Activated CD8-positive, alpha-beta T cell treated with anti-CD3 and anti-CD28 coated beads for 36 hours (primary cell): Measurements from ENCODE around the gene PPP1R11. TPM values are rescaled to one million over a fixed set of nuclear protein-coding genes. Genes with fewer than 3 reads are reported as not detected.
"Not testable (repeated sequence)": the region's sequence is repeated elsewhere in the genome, so short reads cannot be mapped to it uniquely, and the experiment has no call there.

Experiments
- ATAC-seq: fragments of 200-7000 bp; cut with Tn5 transposase; one replicate; pipeline ENCODE4 v1.10.0; 2021; ENCODE audit warnings: mild to moderate bottlenecking, moderate library complexity
- CTCF ChIA-PET: fragments of 350-600 bp; sonication (Branson Sonifier 250); formaldehyde crosslinking; loops from one replicate; lab custom pipeline; 2021; ENCODE audit warnings: antibody characterized with exemption; lab: Charles Lee
- POLR2A ChIA-PET: fragments of 350-600 bp; sonication (Branson Sonifier 250); formaldehyde crosslinking; loops from one replicate; lab custom pipeline; 2021; ENCODE audit warnings: antibody characterized with exemption; lab: Charles Lee
- DNase-seq: peaks from one replicate; pipeline ENCODE4 v3.0.0-alpha.2; 2020
- H3K27ac Mint-ChIP-seq: one replicate; pipeline ENCODE4 v1.8.0; 2021; ENCODE audit warnings: mild to moderate bottlenecking, mixed read lengths
- H3K27me3 Mint-ChIP-seq: one replicate; pipeline ENCODE4 v1.8.0; 2021; ENCODE audit warnings: mixed read lengths
- H3K36me3 Mint-ChIP-seq: one replicate; pipeline ENCODE4 v1.8.0; 2021; ENCODE audit warnings: low read depth, mixed read lengths
- H3K4me1 Mint-ChIP-seq: one replicate; pipeline ENCODE4 v1.8.0; 2021; ENCODE audit warnings: low read depth, mixed read lengths
- H3K4me3 Mint-ChIP-seq: one replicate; pipeline ENCODE4 v1.8.0; 2021; ENCODE audit warnings: mild to moderate bottlenecking, moderate library complexity, mixed read lengths
- H3K9me3 Mint-ChIP-seq: one replicate; pipeline ENCODE4 v1.8.0; 2021; ENCODE audit warnings: mixed read lengths
- intact Hi-C: fragments of 100-400 bp; cut with micrococcal nuclease; formaldehyde crosslinking; loops from one replicate; pipeline ENCODE4 v1.10.0; 2022
- total RNA-seq, 2 experiments: library from RNA; stranded (reverse); gene quantifications; one replicate each; pipeline ENCODE4 v1.2.3, GENCODE V29; 2021
- TF ChIP-seq, protein P1 (sequence below): fragments of 200-600 bp; IDR thresholded peaks from one replicate; pipeline ENCODE4 v1.8.0; 2022; ENCODE audit warnings: antibody characterized with exemption, mild to moderate bottlenecking

PPP1R11 gene
- 10 to 100 TPM; 33.8 to 34.1 TPM for total RNA-seq

DNA sequence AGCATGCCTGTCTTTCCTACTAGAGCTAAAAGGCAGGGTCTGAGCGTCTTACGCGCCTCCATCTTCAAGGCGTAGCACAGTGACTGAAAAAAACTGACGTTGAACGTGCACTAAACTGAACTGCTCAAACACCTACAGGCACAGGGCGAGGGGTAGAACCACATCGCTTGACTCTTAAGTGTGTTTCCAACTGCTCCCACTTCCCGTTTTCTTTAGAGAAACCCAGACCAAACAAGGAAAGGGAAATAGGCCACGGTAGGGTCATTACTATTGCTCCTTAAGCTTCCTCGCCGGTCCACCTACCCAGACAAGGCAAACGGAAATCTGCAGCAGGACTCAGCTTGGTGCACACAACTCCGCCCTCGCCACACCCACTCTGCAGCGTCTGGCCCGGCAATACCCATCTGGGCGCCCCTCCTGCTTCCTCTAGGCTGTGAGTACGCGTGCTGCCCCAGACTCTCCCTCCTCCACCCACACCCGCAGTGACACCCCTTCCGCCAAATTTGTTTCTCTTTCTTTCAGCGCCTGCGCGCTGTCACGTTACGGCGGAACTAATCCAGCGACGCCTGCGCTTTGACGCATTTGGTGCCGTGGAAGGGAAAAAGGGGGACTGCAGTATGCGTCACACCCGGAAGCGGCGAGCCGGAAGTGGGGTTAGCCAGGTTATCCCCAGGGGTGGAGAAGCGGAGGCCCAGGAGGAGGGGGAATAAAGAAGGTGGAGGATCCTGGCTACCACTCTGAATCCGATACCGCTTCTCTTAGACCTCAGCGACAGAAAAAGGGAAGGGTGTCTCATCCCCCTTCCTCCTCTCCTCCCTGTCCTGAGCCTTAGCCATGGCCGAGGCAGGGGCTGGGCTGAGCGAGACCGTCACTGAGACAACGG is at the start of gene PPP1R11:
Gene PPP1R11 (plus strand): TSS at position 622 of the 883 bp plus-strand sequence. CDS start 213 bp downstream, at position 835.
- ATAC-seq (peak; percentile 98), DNase-seq (peak; percentile 99)
- Mint-ChIP-seq H3K4me1 (peaks cover 40% of the 10 kb centered on the region), H3K4me3 (peak within 1 kb of the TSS; percentile 87), H3K27me3 (peaks cover 7% of the 10 kb centered on the region), H3K9me3 (peaks cover 3% of the 10 kb centered on the region), H3K27ac (peak within 1 kb of the TSS; percentile 96), H3K36me3 (peaks cover 50% of the 10 kb centered on the region)
- TF ChIP-seq, protein P1, sequence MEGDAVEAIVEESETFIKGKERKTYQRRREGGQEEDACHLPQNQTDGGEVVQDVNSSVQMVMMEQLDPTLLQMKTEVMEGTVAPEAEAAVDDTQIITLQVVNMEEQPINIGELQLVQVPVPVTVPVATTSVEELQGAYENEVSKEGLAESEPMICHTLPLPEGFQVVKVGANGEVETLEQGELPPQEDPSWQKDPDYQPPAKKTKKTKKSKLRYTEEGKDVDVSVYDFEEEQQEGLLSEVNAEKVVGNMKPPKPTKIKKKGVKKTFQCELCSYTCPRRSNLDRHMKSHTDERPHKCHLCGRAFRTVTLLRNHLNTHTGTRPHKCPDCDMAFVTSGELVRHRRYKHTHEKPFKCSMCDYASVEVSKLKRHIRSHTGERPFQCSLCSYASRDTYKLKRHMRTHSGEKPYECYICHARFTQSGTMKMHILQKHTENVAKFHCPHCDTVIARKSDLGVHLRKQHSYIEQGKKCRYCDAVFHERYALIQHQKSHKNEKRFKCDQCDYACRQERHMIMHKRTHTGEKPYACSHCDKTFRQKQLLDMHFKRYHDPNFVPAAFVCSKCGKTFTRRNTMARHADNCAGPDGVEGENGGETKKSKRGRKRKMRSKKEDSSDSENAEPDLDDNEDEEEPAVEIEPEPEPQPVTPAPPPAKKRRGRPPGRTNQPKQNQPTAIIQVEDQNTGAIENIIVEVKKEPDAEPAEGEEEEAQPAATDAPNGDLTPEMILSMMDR = no peak
- CTCF ChIA-PET = interaction anchor here (1.2 to 2.4 kb wide), 6 partner anchors 10 to 364 kb away, joined by 3 to 8 read pairs (median 4); no protein-coding TSS in a partner anchor
- POLR2A ChIA-PET = interaction anchor here (0.6 to 1.6 kb wide), 8 partner anchors 11 to 141 kb away, joined by 3 to 5 read pairs (median 4); partner anchors contain the start of gene HLA-A
- intact Hi-C loops = no loop called here

GRCh38 chr6:30019819-30020218 is 47.2 kb upstream of the PPP1R11 start:
- TF ChIP-seq, protein P1 = no peak
- DNase-seq (no peak), ATAC-seq (no peak)
- Mint-ChIP-seq H3K27ac (no peak overlapping the region), H3K4me1 (no peaks in the 10 kb centered on the region), H3K36me3 (peaks cover 7% of the 10 kb centered on the region), H3K27me3 (no peaks in the 10 kb centered on the region), H3K9me3 (no peaks in the 10 kb centered on the region), H3K4me3 (no peak overlapping the region)
- CTCF ChIA-PET = no interaction called here
- POLR2A ChIA-PET = no interaction called here
- intact Hi-C loops = no loop called here

GRCh38 chr6:30020626-30021025 is 46.4 kb upstream of the PPP1R11 start:
- TF ChIP-seq, protein P1 = no peak
- peaks cover 7% of the 10 kb centered on the region for H3K36me3 Mint-ChIP-seq
- H3K27ac Mint-ChIP-seq = no peak overlapping the region
- intact Hi-C loops = no loop called here
- ChIA-PET POLR2A (no interaction called here), CTCF (interaction anchor here (1.2 kb wide), 1 partner anchor 172 kb away, joined by 5 read pairs; no protein-coding TSS in a partner anchor)
- no peak for ATAC-seq
- H3K4me1 Mint-ChIP-seq = no peaks in the 10 kb centered on the region
- no peaks in the 10 kb centered on the region for H3K27me3 Mint-ChIP-seq
- no peak overlapping the region for H3K4me3 Mint-ChIP-seq
- H3K9me3 Mint-ChIP-seq = no peaks in the 10 kb centered on the region
- no peak for DNase-seq

DNA sequence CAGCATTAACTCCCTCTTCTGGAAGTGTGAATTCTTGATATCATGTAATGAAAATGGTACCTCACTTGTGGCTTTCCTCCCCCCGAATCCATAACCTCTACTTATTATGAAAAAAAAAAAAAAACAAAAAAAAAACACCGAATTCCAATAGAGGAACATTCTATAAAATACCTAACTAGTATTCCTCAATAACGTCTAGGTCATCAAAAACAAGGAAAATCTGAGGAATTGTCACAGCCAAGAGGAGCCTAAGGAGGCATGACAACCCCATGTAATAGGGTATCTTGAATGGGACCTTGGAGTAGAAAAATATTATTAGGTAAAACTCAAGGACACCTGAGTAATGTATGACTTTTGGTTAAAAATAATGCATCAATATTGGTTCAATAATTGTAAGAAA is 44.8 kb upstream of the PPP1R11 start:
- H3K36me3 Mint-ChIP-seq = peaks cover 12% of the 10 kb centered on the region
- H3K9me3 Mint-ChIP-seq = no peaks in the 10 kb centered on the region
- DNase-seq (no peak), ATAC-seq (no peak)
- TF ChIP-seq, protein P1 = no peak
- CTCF ChIA-PET = interaction anchor here (0.7 kb wide), 1 partner anchor 75 kb away, joined by 3 read pairs; no protein-coding TSS in a partner anchor
- intact Hi-C loops = no loop called here
- peaks cover 3% of the 10 kb centered on the region for H3K4me1 Mint-ChIP-seq
- no peaks in the 10 kb centered on the region for H3K27me3 Mint-ChIP-seq
- no peak overlapping the region for H3K4me3 Mint-ChIP-seq
- H3K27ac Mint-ChIP-seq = no peak overlapping the region
- POLR2A ChIA-PET = interaction anchor here (1.1 kb wide), 1 partner anchor 66 kb away, joined by 4 read pairs; no protein-coding TSS in a partner anchor

DNA sequence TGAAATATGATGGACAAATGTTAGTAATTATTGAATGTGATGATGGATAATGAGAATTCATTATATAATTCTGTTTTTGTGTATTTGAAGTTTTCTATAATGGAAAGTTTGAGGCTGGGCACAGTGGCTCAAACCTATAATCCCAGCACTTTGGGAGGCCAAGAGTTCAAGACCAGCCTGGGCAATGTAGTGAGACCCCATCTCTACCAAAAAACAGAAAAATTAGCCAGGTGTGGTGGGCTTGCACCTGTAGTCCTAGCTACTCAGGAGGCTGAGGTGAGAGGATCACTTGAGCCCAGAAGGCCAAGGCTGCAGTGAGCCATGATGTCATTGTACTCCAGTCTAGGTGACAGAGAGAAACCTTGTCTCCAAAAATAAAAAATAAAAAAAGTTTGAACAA is 44.3 kb upstream of the PPP1R11 start:
- ChIA-PET CTCF (interaction anchor here (0.9 kb wide), 1 partner anchor 109 kb away, joined by 3 read pairs; no protein-coding TSS in a partner anchor), POLR2A (interaction anchor here (1.1 kb wide), 1 partner anchor 65 kb away, joined by 4 read pairs; no protein-coding TSS in a partner anchor)
- intact Hi-C loops, H3K27ac Mint-ChIP-seq, ATAC-seq, DNase-seq, H3K4me1 Mint-ChIP-seq, H3K4me3 Mint-ChIP-seq, H3K9me3 Mint-ChIP-seq, H3K27me3 Mint-ChIP-seq: not testable (repeated sequence)
- H3K36me3 Mint-ChIP-seq = peaks cover 12% of the 10 kb centered on the region
